DMS53 (cell line): Measurements from ENCODE around the gene KRT80.

ENCODE experiments used
- DNase-seq: peaks from one replicate; lab custom pipeline; 2025; lab: John Stamatoyannopoulos, UW

Gene KRT80

DNA sequence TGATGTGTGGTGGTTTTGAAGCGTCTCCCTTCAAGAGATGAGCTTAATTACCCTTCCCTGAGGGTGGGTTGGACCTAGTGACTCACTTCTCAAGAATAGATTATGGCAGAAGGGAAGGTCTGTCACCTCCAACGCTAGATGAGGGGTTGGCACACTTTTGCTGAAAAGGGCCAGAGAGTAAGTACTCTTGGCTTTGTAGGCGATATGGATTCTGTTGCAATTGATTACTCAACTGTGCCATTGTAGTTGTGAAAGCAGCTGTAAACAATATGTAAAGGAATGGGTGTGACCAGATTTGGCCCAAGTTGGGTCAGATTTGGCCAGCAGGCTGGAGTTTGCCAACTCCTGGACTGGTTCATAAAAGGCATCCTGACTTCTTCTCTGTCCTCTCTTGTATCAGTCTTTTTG lies 59.1 kb downstream of the KRT80 start:
- DNase-seq: no peak

DNA sequence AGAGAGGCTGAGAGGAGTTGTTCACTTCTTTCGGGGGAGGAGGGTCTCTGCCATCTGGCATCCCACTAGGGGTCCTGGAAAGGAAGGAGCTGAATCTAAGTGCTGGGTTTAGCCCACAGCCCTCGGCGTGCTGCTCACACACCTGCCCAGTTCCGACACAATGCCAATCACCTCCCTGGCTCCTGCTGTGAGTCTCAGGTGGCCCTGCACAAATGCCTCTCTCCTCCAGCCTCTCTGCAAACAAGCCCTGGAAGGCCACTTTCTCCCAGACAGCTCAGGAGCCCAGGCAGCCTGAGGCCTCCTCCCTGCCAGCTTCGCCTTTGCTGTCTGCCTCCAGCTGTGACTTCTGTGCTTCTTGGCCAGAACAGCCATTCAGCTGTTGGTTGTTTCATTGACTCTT lies 61.1 kb downstream of the KRT80 start:
- DNase-seq: peak; percentile 87

DNA sequence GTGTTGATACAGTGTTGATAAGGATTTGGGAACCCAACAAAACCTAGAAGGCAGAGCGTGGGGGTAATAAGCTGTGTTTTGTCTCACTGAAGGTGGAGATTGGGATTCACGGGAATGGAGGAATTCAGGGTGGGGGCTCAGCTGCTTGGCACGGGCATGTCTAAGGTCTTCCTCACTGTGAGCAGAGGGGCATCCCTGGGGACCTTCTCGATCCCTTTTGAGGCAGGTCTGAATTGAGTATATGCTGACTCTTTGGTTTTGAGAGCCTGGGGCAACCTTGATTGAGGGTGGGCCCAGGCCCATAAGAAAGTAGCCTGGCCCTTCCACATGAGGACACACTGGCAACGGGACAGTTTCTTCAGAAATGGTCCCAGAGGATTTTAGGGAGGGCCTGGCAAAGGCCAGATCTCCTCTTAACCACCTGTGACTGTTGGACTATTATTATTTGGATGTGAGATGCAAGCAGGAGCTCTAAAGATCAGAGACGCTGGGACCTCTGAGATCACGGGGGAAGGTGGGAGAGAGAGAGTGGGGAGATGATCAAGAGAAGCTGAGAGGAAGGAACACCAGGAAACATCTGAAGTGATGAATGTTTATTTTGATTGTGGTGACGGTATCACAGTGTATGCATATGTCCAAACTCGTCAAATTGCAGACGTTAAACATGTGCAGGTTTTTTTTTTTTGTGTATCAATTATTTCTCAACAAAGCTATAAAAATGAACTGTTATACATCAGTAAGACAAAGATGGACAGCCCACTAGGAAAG lies 63.9 kb downstream of the KRT80 start:
- no peak for DNase-seq

DNA sequence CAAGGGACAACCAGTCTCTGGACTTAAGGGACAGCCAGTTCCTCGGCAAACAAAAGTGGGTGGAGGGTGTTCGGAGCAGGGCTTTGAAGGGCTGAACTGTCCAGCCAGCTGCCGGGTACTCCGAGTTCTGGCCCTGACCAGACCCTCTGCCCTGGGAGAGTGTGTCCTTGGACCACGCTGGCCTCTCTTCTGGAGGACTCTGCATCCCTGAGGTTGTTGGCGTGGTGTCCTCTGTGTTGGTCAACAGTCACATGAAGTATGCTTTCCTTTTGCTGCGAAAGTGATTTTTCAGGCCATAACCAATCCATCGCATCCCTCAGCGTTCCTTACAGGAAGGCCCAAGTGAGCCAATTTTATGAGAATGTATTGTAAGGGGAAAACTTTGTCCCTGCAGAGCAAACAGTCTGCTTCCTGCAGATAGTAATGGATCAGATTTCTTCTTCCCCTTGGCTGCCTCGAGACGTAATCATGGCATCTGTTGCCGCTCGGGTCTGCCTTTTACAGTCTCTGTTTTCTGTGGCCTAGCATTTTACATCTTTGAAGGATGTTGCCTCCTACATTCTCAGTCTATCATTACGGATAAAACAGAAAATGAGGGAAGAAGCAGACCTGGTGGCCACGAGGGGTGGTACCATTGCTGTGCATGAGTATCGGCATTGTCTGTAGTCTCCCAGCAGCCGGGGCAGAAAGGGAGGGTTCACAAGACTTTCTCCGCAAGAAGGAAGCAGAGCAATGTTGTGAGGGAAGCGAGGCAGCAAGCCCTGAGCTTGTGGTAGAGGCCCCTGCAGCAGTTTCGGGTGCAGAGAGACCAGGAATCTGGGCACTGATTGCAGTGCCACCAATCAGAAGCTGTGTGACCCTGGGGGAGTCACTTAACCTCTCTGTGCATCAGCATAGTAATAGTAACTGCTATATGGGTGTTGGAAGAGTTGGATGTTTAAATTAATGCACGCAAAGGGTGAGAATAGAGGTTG lies 64.9 kb downstream of the KRT80 start:
- no peak for DNase-seq

DNA sequence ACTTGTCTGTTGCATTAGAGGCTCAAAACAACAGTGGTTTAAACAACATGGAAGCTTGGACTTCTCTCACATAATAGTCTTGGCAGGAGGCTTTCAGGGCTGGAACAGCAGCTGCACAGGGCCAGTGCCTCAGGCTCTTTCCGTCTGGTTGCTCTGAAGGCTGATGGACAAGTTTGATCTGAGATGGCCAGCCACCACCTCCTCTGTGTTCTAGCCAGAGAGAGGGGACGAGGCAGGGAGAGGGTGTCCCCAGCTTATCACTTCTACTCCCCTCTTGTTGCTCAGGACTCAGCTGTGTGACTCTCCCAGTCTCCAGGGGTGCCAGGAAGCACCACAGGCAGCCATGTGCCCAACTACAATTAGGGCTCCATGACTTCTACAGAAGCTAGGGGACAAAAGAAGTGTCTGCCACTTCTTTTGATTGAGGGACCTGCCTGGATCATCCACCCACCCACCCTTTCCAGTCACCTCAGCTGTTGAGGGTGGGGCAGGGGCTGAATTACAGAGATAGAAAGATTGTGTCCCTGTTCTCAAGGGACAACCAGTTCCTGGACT lies 65.7 kb downstream of the KRT80 start:
- DNase-seq: no peak

DNA sequence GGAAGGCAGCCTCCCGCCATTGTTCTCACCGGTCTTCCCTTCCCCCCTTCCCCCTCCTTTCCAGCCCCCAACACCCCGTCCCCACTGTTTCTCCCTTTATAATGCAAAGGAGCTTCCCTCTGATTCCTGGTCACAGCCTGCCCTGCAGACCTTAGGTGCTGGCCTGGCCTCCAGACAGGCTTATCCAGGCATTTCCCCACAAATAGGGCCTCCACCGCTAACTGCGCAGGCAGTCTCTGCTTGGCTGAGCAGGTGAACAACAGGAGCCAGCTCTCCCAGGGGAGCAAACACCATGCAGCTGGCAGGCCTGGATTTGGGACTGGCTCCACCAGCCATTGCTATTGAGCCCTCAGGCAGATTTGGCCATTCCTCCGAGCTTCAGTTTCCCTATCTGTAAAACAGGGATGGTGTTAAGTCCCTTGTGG lies 66.3 kb downstream of the KRT80 start:
- DNase-seq: peak; percentile 71

DNA sequence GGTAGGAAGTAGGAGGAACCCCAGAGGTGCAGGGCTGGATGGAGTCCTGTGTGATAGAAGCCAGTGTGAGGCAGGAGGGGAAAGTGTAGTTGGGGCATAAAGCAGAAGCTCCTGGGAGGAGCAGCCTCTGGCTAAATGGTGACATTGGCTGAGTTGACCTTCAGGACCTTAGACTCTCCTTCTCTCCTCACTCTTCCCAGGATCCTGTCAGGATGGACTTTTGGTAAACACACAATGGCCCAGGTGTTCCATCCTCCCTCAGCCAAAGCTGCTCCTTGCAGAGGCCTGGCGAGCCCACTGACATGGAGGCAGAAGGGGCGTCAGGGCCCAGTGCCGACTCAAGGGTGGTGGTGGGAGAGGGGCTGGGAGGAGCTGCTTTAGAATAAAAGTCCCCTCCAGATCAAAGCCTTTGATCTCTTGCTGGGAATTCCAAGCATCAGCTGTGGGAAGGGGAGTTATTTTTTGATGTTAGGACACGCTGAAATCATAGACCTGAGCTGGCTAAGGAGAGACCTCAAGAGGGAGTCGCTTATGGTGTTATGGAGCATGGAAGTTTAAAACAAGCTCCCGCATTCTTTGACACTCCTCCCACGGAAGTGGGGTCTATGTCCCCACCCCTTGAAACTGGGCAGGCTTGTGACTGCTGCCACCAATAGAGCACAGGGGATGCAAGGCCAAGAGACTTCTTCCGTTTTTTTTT lies 68.2 kb downstream of the KRT80 start:
- no peak for DNase-seq

DNA sequence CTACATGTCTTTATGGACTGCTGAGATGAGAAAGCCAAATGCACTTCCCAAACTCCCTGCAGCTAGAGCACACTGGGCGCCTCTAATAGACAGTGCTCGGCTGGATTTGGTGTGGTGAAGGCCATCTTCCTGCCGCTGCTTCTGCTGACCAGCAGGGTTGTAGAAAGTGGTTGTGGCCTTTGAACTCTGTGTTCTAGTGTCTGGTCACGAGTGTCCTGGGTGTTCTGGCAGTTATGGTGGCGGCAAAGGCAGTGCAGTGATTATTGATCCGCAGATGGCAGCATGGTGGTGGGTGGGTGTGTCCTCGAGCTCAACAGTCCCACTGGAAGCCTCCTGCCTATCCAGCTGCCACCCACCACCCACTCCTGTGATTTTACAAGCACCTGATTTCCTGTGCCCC lies 68.9 kb downstream of the KRT80 start:
- no peak for DNase-seq

DNA sequence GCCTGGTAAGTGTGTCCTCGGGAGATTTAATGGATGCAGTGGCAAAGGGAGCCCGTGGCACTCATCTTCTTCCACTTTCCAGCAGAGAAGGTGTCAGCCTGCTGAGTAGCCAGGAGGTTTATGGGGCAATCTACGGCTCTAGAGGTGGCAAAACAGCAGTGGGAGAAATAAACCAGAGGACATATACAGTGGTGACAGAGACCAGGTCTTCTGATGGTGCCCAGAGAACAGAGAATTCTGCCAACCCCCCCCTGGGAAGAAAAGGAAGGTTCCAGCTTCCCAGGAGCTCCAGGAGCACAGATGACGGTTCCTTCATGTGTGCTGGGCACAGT lies 69.3 kb downstream of the KRT80 start:
- no peak for DNase-seq

DNA sequence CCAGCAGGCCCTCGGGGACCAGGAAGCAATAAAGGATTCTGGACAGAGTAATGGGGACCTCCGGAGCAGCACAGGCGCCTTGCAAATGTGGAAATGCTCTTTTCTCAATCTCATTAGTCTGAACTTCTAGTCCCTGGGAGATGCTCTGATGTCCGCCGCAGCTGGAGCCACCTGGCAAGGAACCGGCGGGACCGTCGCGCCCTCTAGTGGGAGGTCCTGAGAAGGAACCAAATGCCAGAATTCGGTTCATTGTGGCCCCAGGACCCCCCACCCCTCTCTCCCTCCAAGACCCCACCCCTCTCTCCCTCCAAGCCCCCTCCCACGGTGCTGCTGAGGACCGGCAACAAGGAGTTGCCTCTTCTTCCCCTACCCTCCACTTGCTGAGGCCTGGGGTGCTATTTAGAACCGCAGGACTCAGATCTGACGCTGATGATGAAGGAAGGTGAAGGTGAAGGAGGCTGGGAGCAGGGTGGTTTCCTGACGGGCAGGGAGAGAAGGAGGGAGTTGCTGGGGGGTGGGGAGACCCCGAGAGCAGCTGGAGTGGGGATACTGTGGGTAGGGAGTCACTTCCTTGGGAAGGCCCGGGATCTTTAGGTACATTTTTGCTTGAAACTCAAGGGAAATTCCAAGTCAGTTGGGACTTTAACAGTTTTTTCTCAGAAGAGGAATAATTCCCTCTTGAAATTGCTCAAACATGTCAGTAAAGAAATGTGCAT lies 69.8 kb downstream of the KRT80 start:
- DNase-seq: peak; percentile 92

DNA sequence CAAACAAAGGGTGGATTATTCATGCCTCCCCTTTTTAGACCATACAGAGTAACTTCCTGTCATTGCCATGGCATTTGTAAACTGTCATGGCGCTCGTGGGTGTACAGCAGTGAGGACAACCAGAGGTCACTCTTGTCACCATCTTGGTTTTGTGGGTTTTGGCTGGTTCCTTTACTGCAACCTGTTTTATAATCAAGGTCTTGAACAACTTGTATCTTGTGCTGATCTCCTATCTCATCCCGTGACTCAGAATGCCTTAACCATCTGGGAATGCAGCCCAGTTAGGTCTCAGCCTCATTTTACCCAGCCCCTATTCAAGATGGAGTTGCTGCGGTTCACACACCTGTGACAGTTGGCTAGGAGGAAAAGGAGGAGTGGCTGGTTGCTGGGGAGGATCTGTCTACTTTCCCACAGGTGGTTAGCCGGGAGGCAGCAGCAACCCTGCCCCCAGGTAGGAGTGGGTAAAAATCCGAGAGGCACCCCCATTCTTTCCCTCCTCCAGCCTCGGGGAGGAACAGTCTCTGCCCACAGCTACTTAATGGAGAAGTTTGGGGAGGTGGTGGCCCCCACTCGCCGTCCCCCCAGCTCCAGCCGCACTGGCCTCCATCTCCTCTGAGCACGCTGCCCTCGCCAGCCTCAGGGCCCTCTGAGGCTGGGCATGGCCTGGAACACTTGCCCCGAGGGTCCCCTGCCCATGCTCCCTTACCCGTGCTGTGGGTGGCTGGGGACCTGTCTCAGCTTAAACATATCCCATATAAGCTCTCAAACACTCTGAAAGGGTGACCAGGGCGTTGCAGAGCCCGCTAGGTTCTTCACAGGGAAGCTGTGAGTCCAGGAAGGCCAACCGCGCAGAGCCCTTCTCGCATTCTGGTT lies 70.6 kb downstream of the KRT80 start:
- DNase-seq: no peak

DNA sequence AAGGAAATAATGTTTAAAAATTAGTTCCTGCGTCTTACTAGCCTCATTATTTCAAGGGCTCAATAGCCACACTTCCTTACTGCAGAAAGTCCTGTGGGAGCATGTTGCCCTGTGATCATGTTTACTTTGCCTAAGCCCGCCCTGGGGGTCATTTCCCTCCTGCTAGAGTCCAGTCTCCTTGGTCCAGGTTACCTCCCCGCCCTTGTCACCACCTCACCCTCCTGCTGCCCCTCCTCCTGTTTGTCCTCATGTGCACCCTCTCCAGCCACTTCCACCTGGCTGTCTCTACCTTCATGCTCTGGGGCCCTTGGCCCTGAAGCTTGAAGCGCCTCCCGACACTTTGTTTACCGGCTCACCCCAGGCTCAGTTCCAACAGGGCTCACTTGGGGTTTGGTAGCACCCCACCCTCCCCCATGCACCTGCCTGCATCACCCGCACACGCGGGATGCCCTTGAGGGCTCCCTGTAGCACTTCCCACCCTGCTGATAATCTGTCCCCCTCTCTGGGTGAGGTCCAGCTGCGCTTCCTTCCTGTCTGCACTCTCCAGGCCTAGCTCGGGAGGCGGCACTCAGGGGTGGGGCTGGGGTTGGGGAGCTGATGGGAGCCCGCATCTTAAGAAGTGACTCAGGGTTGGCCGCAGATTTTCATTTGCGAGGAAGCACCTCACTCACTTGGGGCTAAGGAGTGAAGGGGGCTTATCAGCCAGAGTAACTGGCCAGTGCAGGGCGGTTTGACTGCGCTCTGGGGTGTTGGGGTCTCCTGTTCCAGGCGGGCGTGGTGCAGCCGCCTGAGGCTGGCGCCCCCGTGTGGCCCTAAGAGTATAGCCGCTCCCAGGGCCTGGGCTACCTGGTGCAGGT lies 72.2 kb downstream of the KRT80 start:
- peak; percentile 98 for DNase-seq
